ENCODE measurements around the gene STPG4.

STPG4 gene

GRCh38 chr2:47068981-47069627, 86.0 kb downstream of the STPG4 start (continued):
- TF ChIP-seq PPARA (CRISPR knock-in tag; IDR thresholded peaks at IDR 0.05; ENCODE audit: borderline replicate concordance) (no peak), BACH2 (CRISPR knock-in tag; IDR thresholded peaks at IDR 0.05; ENCODE audit: borderline replicate concordance) (no peak), ZNF8 (CRISPR knock-in tag; IDR thresholded peaks at IDR 0.05) (no peak)
- TF ChIP-seq, protein P1, sequence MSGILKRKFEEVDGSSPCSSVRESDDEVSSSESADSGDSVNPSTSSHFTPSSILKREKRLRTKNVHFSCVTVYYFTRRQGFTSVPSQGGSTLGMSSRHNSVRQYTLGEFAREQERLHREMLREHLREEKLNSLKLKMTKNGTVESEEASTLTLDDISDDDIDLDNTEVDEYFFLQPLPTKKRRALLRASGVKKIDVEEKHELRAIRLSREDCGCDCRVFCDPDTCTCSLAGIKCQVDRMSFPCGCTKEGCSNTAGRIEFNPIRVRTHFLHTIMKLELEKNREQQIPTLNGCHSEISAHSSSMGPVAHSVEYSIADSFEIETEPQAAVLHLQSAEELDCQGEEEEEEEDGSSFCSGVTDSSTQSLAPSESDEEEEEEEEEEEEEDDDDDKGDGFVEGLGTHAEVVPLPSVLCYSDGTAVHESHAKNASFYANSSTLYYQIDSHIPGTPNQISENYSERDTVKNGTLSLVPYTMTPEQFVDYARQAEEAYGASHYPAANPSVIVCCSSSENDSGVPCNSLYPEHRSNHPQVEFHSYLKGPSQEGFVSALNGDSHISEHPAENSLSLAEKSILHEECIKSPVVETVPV (CRISPR knock-in tag; IDR thresholded peaks at IDR 0.05): no peak

- ATAC-seq: no peak
- TF ChIP-seq ARNTL (CRISPR knock-in tag; IDR thresholded peaks at IDR 0.05; ENCODE audit: borderline replicate concordance, low read depth) (no peak), BACH2 (CRISPR knock-in tag; IDR thresholded peaks at IDR 0.05; ENCODE audit: borderline replicate concordance) (no peak), ESRRG (CRISPR knock-in tag; IDR thresholded peaks at IDR 0.05) (no peak), ISL1 (CRISPR knock-in tag; IDR thresholded peaks at IDR 0.05) (no peak), ZC3H10 (CRISPR knock-in tag; IDR thresholded peaks at IDR 0.05) (no peak), PATZ1 (CRISPR knock-in tag; IDR thresholded peaks at IDR 0.05; ENCODE audit: borderline replicate concordance) (no peak), ZNF8 (CRISPR knock-in tag; IDR thresholded peaks at IDR 0.05) (no peak), OSR1 (CRISPR knock-in tag; IDR thresholded peaks at IDR 0.05) (no peak), CREB5 (CRISPR knock-in tag; IDR thresholded peaks at IDR 0.05; ENCODE audit: low read depth) (no peak), ZNF70 (CRISPR knock-in tag; IDR thresholded peaks at IDR 0.05) (no peak), ZFP30 (CRISPR knock-in tag; IDR thresholded peaks at IDR 0.05) (no peak), SNAI2 (CRISPR knock-in tag; IDR thresholded peaks at IDR 0.05) (no peak), TSHZ2 (CRISPR knock-in tag; IDR thresholded peaks at IDR 0.05) (no peak), PPARA (CRISPR knock-in tag; IDR thresholded peaks at IDR 0.05; ENCODE audit: borderline replicate concordance) (no peak), CSDC2 (CRISPR knock-in tag; IDR thresholded peaks at IDR 0.05) (no peak), TOX (CRISPR knock-in tag; IDR thresholded peaks at IDR 0.05; ENCODE audit: borderline replicate concordance) (no peak), ZFP3 (CRISPR knock-in tag; IDR thresholded peaks at IDR 0.05) (no peak), TCF4 (CRISPR knock-in tag; IDR thresholded peaks at IDR 0.05; ENCODE audit: borderline replicate concordance) (no peak)
- TF ChIP-seq, protein P2, sequence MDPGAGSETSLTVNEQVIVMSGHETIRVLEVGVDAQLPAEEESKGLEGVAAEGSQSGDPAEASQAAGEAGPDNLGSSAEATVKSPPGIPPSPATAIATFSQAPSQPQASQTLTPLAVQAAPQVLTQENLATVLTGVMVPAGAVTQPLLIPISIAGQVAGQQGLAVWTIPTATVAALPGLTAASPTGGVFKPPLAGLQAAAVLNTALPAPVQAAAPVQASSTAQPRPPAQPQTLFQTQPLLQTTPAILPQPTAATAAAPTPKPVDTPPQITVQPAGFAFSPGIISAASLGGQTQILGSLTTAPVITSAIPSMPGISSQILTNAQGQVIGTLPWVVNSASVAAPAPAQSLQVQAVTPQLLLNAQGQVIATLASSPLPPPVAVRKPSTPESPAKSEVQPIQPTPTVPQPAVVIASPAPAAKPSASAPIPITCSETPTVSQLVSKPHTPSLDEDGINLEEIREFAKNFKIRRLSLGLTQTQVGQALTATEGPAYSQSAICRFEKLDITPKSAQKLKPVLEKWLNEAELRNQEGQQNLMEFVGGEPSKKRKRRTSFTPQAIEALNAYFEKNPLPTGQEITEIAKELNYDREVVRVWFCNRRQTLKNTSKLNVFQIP (CRISPR knock-in tag; IDR thresholded peaks at IDR 0.05; ENCODE audit: borderline replicate concordance, low read depth): no peak
Observed at GRCh38 chr2:47067788-47068407, 87.2 kb downstream of the STPG4 start.
